Hepatocyte (in vitro differentiated cells): ENCODE results near the gene SLC2A10. TPM values are rescaled to one million over a fixed set of nuclear protein-coding genes. Genes with fewer than 3 reads are reported as not detected.

ENCODE experiments used
- DNase-seq: peaks from one replicate; pipeline ENCODE4 v3.0.0-alpha.2; 2016; ENCODE audit warnings: low spot score
- H2AFZ ChIP-seq: fragments of 200-600 bp; sonication (generic); 2 replicates; pipeline ENCODE4 v1.6.0; 2016; ENCODE audit warnings: antibody characterized with exemption, mild to moderate bottlenecking
- H3K27ac ChIP-seq: fragments of 200-600 bp; sonication (generic); 2 replicates; pipeline ENCODE4 v1.5.1; 2016; ENCODE audit warnings: mild to moderate bottlenecking
- H3K27me3 ChIP-seq: fragments of 200-600 bp; sonication (generic); 2 replicates; pipeline ENCODE4 v1.6.1; 2016
- H3K36me3 ChIP-seq: fragments of 200-600 bp; sonication (generic); replicated peaks from 2 replicates; pipeline ENCODE4 v1.5.1; 2016; ENCODE audit warnings: low read depth; ENCODE audit not compliant: insufficient read depth
- H3K4me1 ChIP-seq: fragments of 200-600 bp; sonication (generic); 2 replicates; pipeline ENCODE4 v1.5.1; 2016; ENCODE audit warnings: mild to moderate bottlenecking, moderate library complexity; ENCODE audit not compliant: insufficient read depth
- H3K4me2 ChIP-seq: fragments of 200-600 bp; sonication (generic); 2 replicates; pipeline ENCODE4 v1.6.0; 2016
- H3K4me3 ChIP-seq: fragments of 200-600 bp; sonication (generic); 2 replicates; pipeline ENCODE4 v1.5.1; 2016; ENCODE audit warnings: mild to moderate bottlenecking
- H3K79me2 ChIP-seq: fragments of 200-600 bp; sonication (generic); 2 replicates; pipeline ENCODE4 v1.6.0; 2017; ENCODE audit warnings: mild to moderate bottlenecking
- H3K9me2 ChIP-seq: fragments of 200-600 bp; sonication (generic); replicated peaks from 2 replicates; pipeline ENCODE4 v1.6.0; 2017; ENCODE audit warnings: mild to moderate bottlenecking; ENCODE audit not compliant: insufficient read depth
- H3K9me3 ChIP-seq: fragments of 200-600 bp; sonication (generic); 2 replicates; pipeline ENCODE4 v1.5.1; 2016; ENCODE audit warnings: low read depth, mild to moderate bottlenecking
- H4K20me1 ChIP-seq: fragments of 200-600 bp; sonication (generic); 2 replicates; pipeline ENCODE4 v1.6.0; 2016; ENCODE audit warnings: mild to moderate bottlenecking; ENCODE audit not compliant: insufficient read depth, poor library complexity, severe bottlenecking
- CTCF ChIP-seq: fragments of 200-600 bp; sonication (generic); IDR thresholded peaks from 2 replicates; pipeline ENCODE4 v1.5.1; 2016; ENCODE audit warnings: antibody characterized with exemption, mild to moderate bottlenecking; ENCODE audit not compliant: poor library complexity
- EZH2 ChIP-seq: fragments of 200-600 bp; sonication (generic); IDR thresholded peaks from 2 replicates; pipeline ENCODE4 v1.6.1; 2016; ENCODE audit warnings: antibody characterized with exemption, mild to moderate bottlenecking, borderline replicate concordance
- EZH2phosphoT487 ChIP-seq: fragments of 200-600 bp; sonication (generic); IDR thresholded peaks from one replicate; pipeline ENCODE4 v1.6.1; 2018; ENCODE audit warnings: antibody characterized with exemption, mild to moderate bottlenecking, low read depth, moderate library complexity; ENCODE audit not compliant: unreplicated experiment, severe bottlenecking
- WGBS: methylation state at CpG from one replicate; pipeline ENCODE4 v1.1.6; 2016; ENCODE audit warnings: low lambda C conversion rate; ENCODE audit errors: missing lambda C conversion rate; 5-methylcytosine and 5-hydroxymethylcytosine counted together
- polyA plus RNA-seq: library from polyadenylated mRNA; unstranded; fragments of >200 nt; fragmentation: Nextera tagmentation; extraction: Ambion mirVana; gene quantifications from 2 replicates; pipeline ENCODE4 v1.2.1, GENCODE V29; 2016
- total RNA-seq: library from RNA; depleted of rRNA; stranded (reverse); fragments of >200 nt; gene quantifications from 2 replicates; pipeline ENCODE4 v1.2.3, GENCODE V29; 2014

The SLC2A10 gene
- total and polyA plus RNA-seq, 2 experiments from 2014 or later: 23.4 to 37.2 TPM

- Histone ChIP-seq H3K79me2 (no peaks in the 10 kb centered on the region), H3K27ac (no peak overlapping the region), H3K9me2 (no peaks in the 10 kb centered on the region), H3K4me2 (no peak overlapping the region), H3K27me3 (no peaks in the 10 kb centered on the region), H2AFZ (no peak overlapping the region), H3K36me3 (no peaks in the 10 kb centered on the region), H3K4me1 (no peaks in the 10 kb centered on the region), H3K9me3 (no peaks in the 10 kb centered on the region), H3K4me3 (no peak overlapping the region), H4K20me1 (no peaks in the 10 kb centered on the region)
- DNase-seq: no peak
- WGBS: 85% methylated on average over 10 of the region's 10 CpGs
- TF ChIP-seq EZH2: no peak
- TF ChIP-seq CTCF: no peak
- TF ChIP-seq EZH2phosphoT487: no peak
Observed at GRCh38 chr20:46770330-46771194, 61.1 kb downstream of the SLC2A10 start.

GRCh38 chr20:46771195-46771588 lies 61.7 kb downstream of the SLC2A10 start:
- Histone ChIP-seq H3K4me1 (no peaks in the 10 kb centered on the region), H3K9me3 (no peaks in the 10 kb centered on the region), H3K27ac (no peak overlapping the region), H3K4me3 (no peak overlapping the region), H3K9me2 (no peaks in the 10 kb centered on the region), H3K36me3 (no peaks in the 10 kb centered on the region), H3K79me2 (no peaks in the 10 kb centered on the region), H2AFZ (no peak overlapping the region), H4K20me1 (no peaks in the 10 kb centered on the region), H3K27me3 (no peaks in the 10 kb centered on the region), H3K4me2 (no peak overlapping the region)
- no peak for TF ChIP-seq CTCF
- no peak for TF ChIP-seq EZH2phosphoT487
- no peak for TF ChIP-seq EZH2
- no peak for DNase-seq
- 92% methylated on average over 6 of the region's 6 CpGs for WGBS

- Histone ChIP-seq H2AFZ (no peak overlapping the region), H3K27me3 (peaks cover 3% of the 10 kb centered on the region), H3K36me3 (no peaks in the 10 kb centered on the region), H3K9me2 (no peaks in the 10 kb centered on the region), H3K79me2 (no peaks in the 10 kb centered on the region), H3K9me3 (no peaks in the 10 kb centered on the region), H4K20me1 (no peaks in the 10 kb centered on the region), H3K27ac (no peak overlapping the region), H3K4me1 (no peaks in the 10 kb centered on the region), H3K4me3 (no peak overlapping the region), H3K4me2 (no peak overlapping the region)
- DNase-seq: peak; percentile 18
- TF ChIP-seq EZH2 (no peak), CTCF (peak; percentile 37)
- WGBS: 60% methylated on average over 10 of the region's 10 CpGs
Observed at GRCh38 chr20:46772901-46773300, 63.5 kb downstream of the SLC2A10 start.
